H9 (cell line): Measurements from ENCODE around the gene SAMD14. TPM values are rescaled to one million over a fixed set of nuclear protein-coding genes. Genes with fewer than 3 reads are reported as not detected.

Source experiments
- DNase-seq: peaks from one replicate; pipeline ENCODE4 v3.0.0-alpha.2; 2017
- H2AFZ ChIP-seq: one replicate; pipeline ENCODE4 v1.6.1; 2013; ENCODE audit warnings: mild to moderate bottlenecking, low read length, control low read depth, moderate library complexity
- H2AK5ac ChIP-seq: 2 replicates; pipeline ENCODE4 v1.6.1; 2013; ENCODE audit warnings: low read length, control low read depth, mixed read lengths; ENCODE audit not compliant: insufficient read length
- H2BK120ac ChIP-seq: one replicate; pipeline ENCODE4 v1.6.1; 2013; ENCODE audit warnings: low read depth, mild to moderate bottlenecking, low read length, control low read depth, inconsistent platforms; ENCODE audit not compliant: poor library complexity, severe bottlenecking
- H2BK12ac ChIP-seq: 2 replicates; pipeline ENCODE4 v1.6.1; 2013; ENCODE audit warnings: low read length, control low read depth, mixed read lengths, low read depth; ENCODE audit not compliant: insufficient read length
- H2BK15ac ChIP-seq: 2 replicates; pipeline ENCODE4 v1.6.1; 2013; ENCODE audit warnings: low read depth, low read length, control low read depth
- H2BK20ac ChIP-seq: one replicate; pipeline ENCODE4 v1.6.1; 2013; ENCODE audit warnings: low read depth, mild to moderate bottlenecking, low read length, control low read depth, inconsistent platforms; ENCODE audit not compliant: poor library complexity, severe bottlenecking
- H2BK5ac ChIP-seq: 2 replicates; pipeline ENCODE4 v1.6.1; 2013; ENCODE audit warnings: low read length, control low read depth, mixed read lengths; ENCODE audit not compliant: insufficient read length
- H3K14ac ChIP-seq: 2 replicates; pipeline ENCODE4 v1.6.1; 2013; ENCODE audit warnings: low read length, control low read depth; ENCODE audit not compliant: insufficient read depth
- H3K18ac ChIP-seq: 2 replicates; pipeline ENCODE4 v1.6.1; 2013; ENCODE audit warnings: low read depth, mild to moderate bottlenecking, mixed read lengths, low read length, control low read depth; ENCODE audit not compliant: insufficient read length
- H3K23ac ChIP-seq: 2 replicates; pipeline ENCODE4 v1.6.1; 2013; ENCODE audit warnings: low read length, control low read depth, mixed read lengths, low read depth; ENCODE audit not compliant: insufficient read length
- H3K23me2 ChIP-seq: 2 replicates; pipeline ENCODE4 v1.6.1; 2013; ENCODE audit warnings: low read depth, mild to moderate bottlenecking, mixed read lengths, low read length, control low read depth; ENCODE audit not compliant: insufficient read length, poor library complexity, severe bottlenecking
- H3K27ac ChIP-seq: 2 replicates; pipeline ENCODE4 v1.5.1; 2013; ENCODE audit warnings: low read length, control low read depth, mixed read lengths, low read depth; ENCODE audit not compliant: insufficient read length
- H3K27me3 ChIP-seq: 2 replicates; pipeline ENCODE4 v1.6.1; 2013; ENCODE audit warnings: low read length, control low read depth, inconsistent platforms; ENCODE audit not compliant: insufficient read depth
- H3K4ac ChIP-seq: 2 replicates; pipeline ENCODE4 v1.6.1; 2013; ENCODE audit warnings: low read depth, mild to moderate bottlenecking, control low read depth, inconsistent platforms, low read length, moderate library complexity
- H3K4me1 ChIP-seq: 2 replicates; pipeline ENCODE4 v1.6.1; 2013; ENCODE audit warnings: low read length, control low read depth, inconsistent platforms; ENCODE audit not compliant: insufficient read depth
- H3K4me2 ChIP-seq: 2 replicates; pipeline ENCODE4 v1.6.1; 2013; ENCODE audit warnings: low read length, control low read depth, mixed read lengths; ENCODE audit not compliant: insufficient read length, insufficient read depth
- H3K56ac ChIP-seq: 2 replicates; pipeline ENCODE4 v1.6.1; 2013; ENCODE audit warnings: low read depth, mild to moderate bottlenecking, mixed read lengths, low read length, control low read depth; ENCODE audit not compliant: insufficient read length
- H3K79me1 ChIP-seq: 2 replicates; pipeline ENCODE4 v1.6.1; 2013; ENCODE audit warnings: low read depth, mild to moderate bottlenecking, moderate library complexity, low read length, control low read depth, inconsistent platforms; ENCODE audit not compliant: insufficient read depth, poor library complexity, severe bottlenecking
- H3K79me2 ChIP-seq: 2 replicates; pipeline ENCODE4 v1.6.1; 2013; ENCODE audit warnings: low read length, control low read depth, inconsistent platforms; ENCODE audit not compliant: insufficient read depth
- H3K9ac ChIP-seq: 2 replicates; pipeline ENCODE4 v1.6.1; 2013; ENCODE audit warnings: low read length, control low read depth, mixed read lengths; ENCODE audit not compliant: insufficient read length; ENCODE audit errors: extremely low read depth
- H3K9me3 ChIP-seq: one replicate; pipeline ENCODE4 v1.6.1; 2013; ENCODE audit warnings: low read depth, low read length, inconsistent platforms; ENCODE audit not compliant: control insufficient read depth
- H3T11ph ChIP-seq: one replicate; pipeline ENCODE4 v1.6.1; 2013; ENCODE audit warnings: mild to moderate bottlenecking, low read length, control low read depth, inconsistent platforms
- H4K20me1 ChIP-seq: one replicate; pipeline ENCODE4 v1.6.1; 2013; ENCODE audit not compliant: control insufficient read depth, insufficient read length, insufficient read depth
- H4K5ac ChIP-seq: 2 replicates; pipeline ENCODE4 v1.6.1; 2013; ENCODE audit warnings: low read depth, mild to moderate bottlenecking, mixed read lengths, low read length, control low read depth; ENCODE audit not compliant: insufficient read length
- H4K8ac ChIP-seq: replicated peaks from 2 replicates; pipeline ENCODE4 v1.6.1; 2013; ENCODE audit warnings: low read length, control low read depth, mixed read lengths, low read depth; ENCODE audit not compliant: insufficient read length
- H4K91ac ChIP-seq: 2 replicates; pipeline ENCODE4 v1.6.1; 2013; ENCODE audit warnings: low read depth, mild to moderate bottlenecking, moderate library complexity, mixed read lengths, low read length, control low read depth; ENCODE audit not compliant: insufficient read length
- H3K27ac Mint-ChIP-seq, 3 experiments: 2 replicates in 2 of 3; 3 replicates in 1 of 3; pipeline ENCODE4 v1.8.0; 2020 to 2021; ENCODE audit warnings: mixed read lengths in 3 of 3, mild to moderate bottlenecking in 1 of 3, moderate library complexity in 1 of 3
- H3K27me3 Mint-ChIP-seq: 2 replicates; pipeline ENCODE4 v1.8.0; 2021; ENCODE audit warnings: low read depth, mild to moderate bottlenecking, moderate library complexity, mixed read lengths
- H3K36me3 Mint-ChIP-seq, 3 experiments: 2 replicates in 2 of 3; 3 replicates in 1 of 3; pipeline ENCODE4 v1.8.0; 2020 to 2021; ENCODE audit warnings: low read depth in 3 of 3, mixed read lengths in 3 of 3; ENCODE audit not compliant: insufficient read depth in 1 of 3
- H3K4me1 Mint-ChIP-seq, 2 experiments: 2 replicates each; pipeline ENCODE4 v1.8.0; 2020; ENCODE audit warnings: mixed read lengths in 2 of 2
- H3K4me3 Mint-ChIP-seq, 2 experiments: 2 replicates in 1 of 2; 3 replicates in 1 of 2; pipeline ENCODE4 v1.8.0; 2020 to 2021; ENCODE audit warnings: mild to moderate bottlenecking in 2 of 2, mixed read lengths in 2 of 2, moderate library complexity in 1 of 2
- H3K9me3 Mint-ChIP-seq, 2 experiments: 2 replicates in 1 of 2; 3 replicates in 1 of 2; pipeline ENCODE4 v1.8.0; 2020; ENCODE audit warnings: mild to moderate bottlenecking in 2 of 2, mixed read lengths in 2 of 2, moderate library complexity in 1 of 2
- CTCF ChIP-seq: fragments of 200-600 bp; sonication (generic); conservative IDR thresholded peaks from 3 replicates; pipeline ENCODE4 v1.8.0; 2021; ENCODE audit warnings: antibody characterized with exemption, mild to moderate bottlenecking
- WGBS: extraction: QIAGEN DNeasy Blood & Tissue Kit; methylation state at CpG from one replicate; pipeline ENCODE4 v1.1.7; 2013; ENCODE audit warnings: missing lambda C conversion rate, low lambda C conversion rate, mixed read lengths; ENCODE audit not compliant: insufficient read length; ENCODE audit errors: extremely low coverage; 5-methylcytosine and 5-hydroxymethylcytosine counted together
- total RNA-seq: library from RNA; stranded (reverse); gene quantifications from 2 replicates; pipeline ENCODE4 v1.2.1, GENCODE V29; 2021

The SAMD14 gene
- total RNA-seq, 1 experiment from 2014 or later = 5.9 TPM

- no peaks in the 10 kb centered on the region for H3K9me3 ChIP-seq
- H3K14ac ChIP-seq = no peak overlapping the region
- no peak overlapping the region for H2BK12ac ChIP-seq
- H2AK5ac ChIP-seq = no peak overlapping the region
- H4K8ac ChIP-seq = no peak overlapping the region
- H3K9me3 Mint-ChIP-seq = no peaks in the 10 kb centered on the region; a peak in 1 of 5 replicates
- H3K27me3 ChIP-seq = no peaks in the 10 kb centered on the region
- no peak for DNase-seq
- peaks cover under 1% of the 10 kb centered on the region for H3K23me2 ChIP-seq
- no peak overlapping the region for H3K18ac ChIP-seq
- H2BK120ac ChIP-seq = no peak overlapping the region
- H4K91ac ChIP-seq = no peak overlapping the region
- H2BK15ac ChIP-seq = no peak overlapping the region
- TF ChIP-seq CTCF = no peak
- no peaks in the 10 kb centered on the region for H3K36me3 Mint-ChIP-seq
- H3K9ac ChIP-seq = no peak overlapping the region
- H4K20me1 ChIP-seq = no peaks in the 10 kb centered on the region
- H2AFZ ChIP-seq = no peak overlapping the region
- H3K4me2 ChIP-seq = no peak overlapping the region
- no peak overlapping the region for H3K23ac ChIP-seq
- H3K27me3 Mint-ChIP-seq = peaks cover 4% of the 10 kb centered on the region
- no peak overlapping the region for H4K5ac ChIP-seq
- H3K4me3 Mint-ChIP-seq = no peak overlapping the region
- H3K27ac ChIP-seq = no peak overlapping the region
- no peak overlapping the region for H3K56ac ChIP-seq
- no peak overlapping the region for H2BK20ac ChIP-seq
- H3K4me1 ChIP-seq = peaks cover 2% of the 10 kb centered on the region; the same call in 1 of the 2 replicates
- H3K4ac ChIP-seq = no peak overlapping the region
- no peak overlapping the region for H3T11ph ChIP-seq
- H2BK5ac ChIP-seq = no peak overlapping the region
- H3K79me2 ChIP-seq = no peaks in the 10 kb centered on the region
- peak overlapping the region in 1 of 3 experiments; percentile 49; a peak in 1 of 7 replicates for H3K27ac Mint-ChIP-seq
- no peaks in the 10 kb centered on the region for H3K79me1 ChIP-seq
- peaks cover 27 to 38% of the 10 kb centered on the region in 2 experiments for H3K4me1 Mint-ChIP-seq
- WGBS = no CpG with 5 or more reads among the region's 6 CpGs
Measured at GRCh38 chr17:50172936-50173334, 43.0 kb upstream of the SAMD14 start.
